SU-DHL-6 (cell line): ENCODE results near the gene ZNF276.
"Not testable (repeated sequence)": the region's sequence is repeated elsewhere in the genome, so short reads cannot be mapped to it uniquely, and the experiment has no call there.

ENCODE experiments used
- H2AFZ ChIP-seq: fragments of 200-600 bp; sonication (generic); 2 replicates; pipeline ENCODE4 v1.6.1; 2014; ENCODE audit warnings: low read depth, mild to moderate bottlenecking, moderate library complexity, mixed read lengths, antibody characterized with exemption, low read length; ENCODE audit not compliant: severe bottlenecking
- H3F3A ChIP-seq: fragments of 200-600 bp; shearing (Covaris generic); 2 replicates; pipeline ENCODE4 v1.6.0; 2016; ENCODE audit warnings: antibody characterized with exemption, mild to moderate bottlenecking; ENCODE audit not compliant: insufficient read depth
- H3K27ac ChIP-seq: fragments of 200-600 bp; sonication (generic); 2 replicates; pipeline ENCODE4 v1.5.1; 2016; ENCODE audit warnings: low read depth, mild to moderate bottlenecking, low read length, moderate library complexity, mixed read lengths
- H3K27me3 ChIP-seq: fragments of 200-600 bp; sonication (generic), shearing (Covaris generic); 2 replicates; pipeline ENCODE4 v1.6.0; 2014; ENCODE audit warnings: mild to moderate bottlenecking, low read length
- H3K36me3 ChIP-seq: fragments of 200-600 bp; sonication (generic); 2 replicates; pipeline ENCODE4 v1.6.1; 2014; ENCODE audit warnings: mild to moderate bottlenecking, low read length, mixed read lengths
- H3K4me2 ChIP-seq: fragments of 300-600, 200-600 bp; shearing (Covaris generic), sonication (generic); 2 replicates; pipeline ENCODE4 v1.6.0; 2014; ENCODE audit warnings: low read length, low read depth, mild to moderate bottlenecking; ENCODE audit not compliant: poor library complexity, severe bottlenecking
- H3K4me3 ChIP-seq: fragments of 200-600 bp; sonication (generic); 2 replicates; pipeline ENCODE4 v1.5.1; 2014; ENCODE audit warnings: antibody characterized with exemption, low read length, mild to moderate bottlenecking, mixed read lengths; ENCODE audit not compliant: insufficient read depth, poor library complexity, severe bottlenecking
- H3K79me2 ChIP-seq: fragments of 200-600 bp; sonication (generic); 2 replicates; pipeline ENCODE4 v1.6.1; 2014; ENCODE audit warnings: mild to moderate bottlenecking, low read length, moderate library complexity; ENCODE audit not compliant: insufficient read depth
- H3K9ac ChIP-seq: fragments of 200-600 bp; sonication (generic); 2 replicates; pipeline ENCODE4 v1.7.0; 2014; ENCODE audit warnings: mild to moderate bottlenecking, low read length
- H3K9me2 ChIP-seq: fragments of 200-600 bp; sonication (generic); replicated peaks from 2 replicates; pipeline ENCODE4 v1.6.1; 2014; ENCODE audit warnings: low read length; ENCODE audit not compliant: insufficient read depth
- H3K9me3 ChIP-seq: fragments of 200-600 bp; sonication (generic); 2 replicates; pipeline ENCODE4 v1.6.1; 2014; ENCODE audit warnings: low read length, mixed read lengths; ENCODE audit not compliant: insufficient read depth
- H4K20me1 ChIP-seq: fragments of 200-600 bp; sonication (generic); 2 replicates; pipeline ENCODE4 v1.6.1; 2014; ENCODE audit warnings: low read depth, mild to moderate bottlenecking, antibody characterized with exemption, low read length, moderate library complexity, mixed read lengths
- EZH2phosphoT487 ChIP-seq: fragments of 200-600 bp; sonication (generic), shearing (Covaris generic); conservative IDR thresholded peaks from 2 replicates; pipeline ENCODE4 v1.6.1; 2018; ENCODE audit warnings: mild to moderate bottlenecking, antibody characterized with exemption, low read length, moderate library complexity, mixed read lengths
- TF ChIP-seq, protein P1 (sequence below): fragments of 200-600 bp; sonication (generic); IDR thresholded peaks from one replicate; pipeline ENCODE4 v1.5.1; 2017; ENCODE audit warnings: antibody characterized with exemption, mild to moderate bottlenecking, low read length, moderate library complexity; ENCODE audit not compliant: insufficient read depth, poor library complexity, severe bottlenecking

Gene ZNF276

DNA sequence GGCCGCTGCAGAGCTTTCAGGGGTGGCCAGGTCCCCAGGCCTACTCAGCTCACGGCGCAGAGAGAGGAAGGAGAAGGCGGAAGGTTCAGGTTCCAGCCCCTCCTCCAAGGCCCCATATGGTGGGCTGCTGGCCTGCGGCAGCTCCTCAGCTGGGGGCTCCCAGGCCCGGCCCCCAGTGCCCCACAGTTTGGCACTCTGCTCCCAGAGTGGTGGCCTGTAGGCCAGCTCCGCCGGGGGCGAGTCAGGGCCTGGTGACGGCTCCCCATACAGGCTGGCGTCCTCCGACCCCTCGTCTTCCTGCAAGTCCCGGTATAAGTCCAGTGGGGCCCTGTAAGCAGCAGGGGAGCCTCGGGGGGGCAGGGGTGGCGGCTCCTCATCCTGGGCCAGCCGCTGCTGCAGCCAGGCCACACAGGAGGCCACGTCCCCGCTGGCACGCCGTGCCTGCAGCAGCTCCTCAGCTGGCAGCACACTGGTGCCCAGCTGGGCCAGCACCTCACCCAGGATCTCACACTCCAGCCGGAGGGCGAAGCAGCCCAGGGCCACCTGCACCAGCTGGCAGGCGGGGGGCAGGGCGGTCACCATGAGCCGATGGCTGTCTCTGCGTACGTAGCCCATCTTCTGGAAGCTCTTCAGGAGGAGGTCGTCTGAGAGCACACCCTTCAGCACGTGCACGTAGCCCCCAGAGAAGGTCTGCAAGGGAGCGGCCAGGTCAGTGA, 23.6 kb upstream of the ZNF276 start:
- TF ChIP-seq, protein P1, sequence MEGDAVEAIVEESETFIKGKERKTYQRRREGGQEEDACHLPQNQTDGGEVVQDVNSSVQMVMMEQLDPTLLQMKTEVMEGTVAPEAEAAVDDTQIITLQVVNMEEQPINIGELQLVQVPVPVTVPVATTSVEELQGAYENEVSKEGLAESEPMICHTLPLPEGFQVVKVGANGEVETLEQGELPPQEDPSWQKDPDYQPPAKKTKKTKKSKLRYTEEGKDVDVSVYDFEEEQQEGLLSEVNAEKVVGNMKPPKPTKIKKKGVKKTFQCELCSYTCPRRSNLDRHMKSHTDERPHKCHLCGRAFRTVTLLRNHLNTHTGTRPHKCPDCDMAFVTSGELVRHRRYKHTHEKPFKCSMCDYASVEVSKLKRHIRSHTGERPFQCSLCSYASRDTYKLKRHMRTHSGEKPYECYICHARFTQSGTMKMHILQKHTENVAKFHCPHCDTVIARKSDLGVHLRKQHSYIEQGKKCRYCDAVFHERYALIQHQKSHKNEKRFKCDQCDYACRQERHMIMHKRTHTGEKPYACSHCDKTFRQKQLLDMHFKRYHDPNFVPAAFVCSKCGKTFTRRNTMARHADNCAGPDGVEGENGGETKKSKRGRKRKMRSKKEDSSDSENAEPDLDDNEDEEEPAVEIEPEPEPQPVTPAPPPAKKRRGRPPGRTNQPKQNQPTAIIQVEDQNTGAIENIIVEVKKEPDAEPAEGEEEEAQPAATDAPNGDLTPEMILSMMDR, result no peak
- TF ChIP-seq EZH2phosphoT487, result no peak
- H3K4me2 ChIP-seq, result no peak overlapping the region
- H3K27me3 ChIP-seq, result no peaks in the 10 kb centered on the region
- H2AFZ ChIP-seq, result no peak overlapping the region
- H3K9me2 ChIP-seq, result no peaks in the 10 kb centered on the region
- no peaks in the 10 kb centered on the region for H3K36me3 ChIP-seq
- H3F3A ChIP-seq, result no peaks in the 10 kb centered on the region
- H3K4me3 ChIP-seq, result no peak overlapping the region
- H4K20me1 ChIP-seq, result no peaks in the 10 kb centered on the region; the same call in 1 of the 2 replicates
- H3K9ac ChIP-seq, result no peak overlapping the region
- no peak overlapping the region for H3K27ac ChIP-seq
- H3K79me2 ChIP-seq, result no peaks in the 10 kb centered on the region
- no peaks in the 10 kb centered on the region for H3K9me3 ChIP-seq

DNA sequence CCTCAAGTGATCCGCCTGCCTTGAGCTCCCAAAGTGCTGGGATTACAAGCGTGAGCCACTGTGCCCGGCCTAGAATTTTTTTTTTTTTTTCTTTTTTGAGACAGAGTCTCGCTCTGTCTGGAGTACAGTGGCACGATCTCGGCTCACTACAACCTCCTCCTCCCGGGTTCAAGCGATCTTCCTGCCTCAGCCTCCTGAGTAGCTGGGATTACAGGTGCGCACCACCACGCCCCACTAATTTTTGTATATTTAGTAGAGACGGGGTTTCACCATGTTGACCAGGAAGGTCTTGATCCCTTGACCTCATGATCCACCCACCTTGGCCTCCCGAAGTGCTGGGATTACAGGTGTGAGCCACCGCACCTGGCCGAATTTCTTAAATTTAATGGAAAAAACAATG, 22.6 kb upstream of the ZNF276 start:
- H3K9ac ChIP-seq, H3K79me2 ChIP-seq, H3K27me3 ChIP-seq, H4K20me1 ChIP-seq, H3F3A ChIP-seq, H2AFZ ChIP-seq, H3K36me3 ChIP-seq, H3K9me3 ChIP-seq, H3K4me3 ChIP-seq, H3K4me2 ChIP-seq, H3K27ac ChIP-seq, H3K9me2 ChIP-seq: not testable (repeated sequence)

DNA sequence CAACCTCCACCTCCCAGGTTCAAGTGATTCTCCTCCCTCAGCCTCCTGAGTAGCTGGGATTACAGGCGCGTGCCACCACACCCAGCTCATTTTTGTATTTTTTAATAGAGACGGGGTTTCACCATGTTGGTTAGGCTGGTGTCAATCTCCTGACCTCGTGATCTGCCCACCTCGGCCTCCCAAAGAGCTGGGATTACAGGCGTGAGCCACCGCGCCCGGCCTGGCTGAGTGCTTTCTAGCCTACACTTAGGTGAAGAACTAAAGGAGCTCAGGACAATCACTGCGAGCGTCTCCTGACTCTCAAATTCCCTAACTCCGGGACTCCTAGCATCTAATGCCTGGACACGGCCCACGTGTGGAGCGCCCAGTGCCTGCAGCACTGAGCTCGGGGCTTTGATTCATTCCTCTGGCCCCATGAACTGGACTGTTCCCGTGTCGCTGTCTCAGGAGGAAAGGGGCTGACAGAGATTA, 21.7 kb upstream of the ZNF276 start:
- H3F3A ChIP-seq, H3K79me2 ChIP-seq, H4K20me1 ChIP-seq, H2AFZ ChIP-seq, H3K9me2 ChIP-seq, H3K9me3 ChIP-seq, H3K4me3 ChIP-seq, H3K27ac ChIP-seq, H3K9ac ChIP-seq, H3K27me3 ChIP-seq, H3K36me3 ChIP-seq: not testable (repeated sequence)
- H3K4me2 ChIP-seq, result peak overlapping the region; percentile 52

DNA sequence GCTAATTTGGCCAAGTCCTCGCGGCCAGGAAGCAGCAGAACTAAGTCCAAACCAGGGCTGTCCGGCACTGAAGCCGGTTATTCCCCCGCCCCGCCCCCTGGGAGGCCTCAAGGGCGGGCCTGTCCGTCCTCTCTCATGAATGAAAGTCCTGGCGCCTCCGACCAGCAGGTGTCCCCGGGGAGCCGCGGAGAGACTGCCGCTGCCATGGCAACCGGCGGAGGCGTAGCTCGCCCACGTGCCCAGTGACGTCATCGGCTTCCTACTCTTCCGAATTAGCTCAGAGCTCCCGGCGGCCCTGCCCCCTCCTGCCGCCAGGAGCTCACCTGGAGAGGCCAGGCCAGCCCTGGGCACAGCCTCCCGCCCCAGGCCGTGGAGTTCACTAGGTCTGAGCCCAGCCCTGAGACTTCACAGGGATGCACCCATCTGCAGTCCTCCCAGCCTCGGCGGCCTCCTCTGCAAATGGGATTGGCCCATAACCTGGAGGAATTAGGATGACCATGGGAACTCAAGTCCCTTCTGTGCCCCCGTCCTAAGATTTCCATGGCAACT, 21.2 kb upstream of the ZNF276 start:
- Histone ChIP-seq H3K4me2 (peak overlapping the region; percentile 52), H3F3A (no peaks in the 10 kb centered on the region), H3K9ac (peak overlapping the region; percentile 65), H3K9me3 (no peaks in the 10 kb centered on the region), H3K27ac (peak overlapping the region; percentile 57), H3K36me3 (no peaks in the 10 kb centered on the region), H3K9me2 (no peaks in the 10 kb centered on the region), H4K20me1 (no peaks in the 10 kb centered on the region; the same call in 1 of the 2 replicates), H2AFZ (no peak overlapping the region), H3K79me2 (no peaks in the 10 kb centered on the region), H3K4me3 (peak overlapping the region; percentile 57), H3K27me3 (no peaks in the 10 kb centered on the region)
- TF ChIP-seq EZH2phosphoT487, result no peak
- TF ChIP-seq, protein P1, result peak; percentile 53
